ENCODE measurements around the gene SPHK1.

- TF ChIP-seq EZH2 (IDR thresholded peaks at IDR 0.05; ENCODE audit: insufficient read depth, poor library complexity, severe bottlenecking) (no peak), EZH2phosphoT487 (IDR thresholded peaks at IDR 0.05; ENCODE audit: insufficient read depth, low read depth) (no peak)
Observed at GRCh38 chr17:76382803-76383545, 1.4 kb upstream of the SPHK1 start.
